Measurements from ENCODE around the gene MRC1.

- TF ChIP-seq, protein P1, sequence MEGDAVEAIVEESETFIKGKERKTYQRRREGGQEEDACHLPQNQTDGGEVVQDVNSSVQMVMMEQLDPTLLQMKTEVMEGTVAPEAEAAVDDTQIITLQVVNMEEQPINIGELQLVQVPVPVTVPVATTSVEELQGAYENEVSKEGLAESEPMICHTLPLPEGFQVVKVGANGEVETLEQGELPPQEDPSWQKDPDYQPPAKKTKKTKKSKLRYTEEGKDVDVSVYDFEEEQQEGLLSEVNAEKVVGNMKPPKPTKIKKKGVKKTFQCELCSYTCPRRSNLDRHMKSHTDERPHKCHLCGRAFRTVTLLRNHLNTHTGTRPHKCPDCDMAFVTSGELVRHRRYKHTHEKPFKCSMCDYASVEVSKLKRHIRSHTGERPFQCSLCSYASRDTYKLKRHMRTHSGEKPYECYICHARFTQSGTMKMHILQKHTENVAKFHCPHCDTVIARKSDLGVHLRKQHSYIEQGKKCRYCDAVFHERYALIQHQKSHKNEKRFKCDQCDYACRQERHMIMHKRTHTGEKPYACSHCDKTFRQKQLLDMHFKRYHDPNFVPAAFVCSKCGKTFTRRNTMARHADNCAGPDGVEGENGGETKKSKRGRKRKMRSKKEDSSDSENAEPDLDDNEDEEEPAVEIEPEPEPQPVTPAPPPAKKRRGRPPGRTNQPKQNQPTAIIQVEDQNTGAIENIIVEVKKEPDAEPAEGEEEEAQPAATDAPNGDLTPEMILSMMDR (IDR thresholded peaks at IDR 0.05 in 2 of 3, conservative IDR thresholded peaks at IDR 0.05 in 1 of 3; ENCODE audit: borderline replicate concordance in 1 of 3, insufficient read depth in 1 of 3, low read depth in 2 of 3, low read length in 2 of 3): no peak
- TF ChIP-seq, protein P2, sequence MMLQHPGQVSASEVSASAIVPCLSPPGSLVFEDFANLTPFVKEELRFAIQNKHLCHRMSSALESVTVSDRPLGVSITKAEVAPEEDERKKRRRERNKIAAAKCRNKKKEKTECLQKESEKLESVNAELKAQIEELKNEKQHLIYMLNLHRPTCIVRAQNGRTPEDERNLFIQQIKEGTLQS (IDR thresholded peaks at IDR 0.05): no peak
- TF ChIP-seq SP1 (IDR thresholded peaks at IDR 0.05; ENCODE audit: low read depth) (no peak), POLR2A (IDR thresholded peaks at IDR 0.05; ENCODE audit: borderline replicate concordance, extremely low read depth, insufficient read depth, insufficient read length) (no peak), EZH2 (IDR thresholded peaks at IDR 0.05) (no peak), POLR2AphosphoS5 (IDR thresholded peaks at IDR 0.05; ENCODE audit: low read depth, low read length) (no peak)
- TF ChIP-seq, protein P3, sequence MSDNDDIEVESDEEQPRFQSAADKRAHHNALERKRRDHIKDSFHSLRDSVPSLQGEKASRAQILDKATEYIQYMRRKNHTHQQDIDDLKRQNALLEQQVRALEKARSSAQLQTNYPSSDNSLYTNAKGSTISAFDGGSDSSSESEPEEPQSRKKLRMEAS (IDR thresholded peaks at IDR 0.05): no peak
Measured at GRCh38 chr10:17882557-17882956, 73.4 kb downstream of the MRC1 start.

Data from HCT116 (cell line).